OCI-LY3 (cell line): ENCODE measurements around the gene CXCL3.

ENCODE experiments used
- H2AFZ ChIP-seq: fragments of 200-600, 300-600 bp; shearing (Covaris generic); 2 replicates; pipeline ENCODE4 v1.6.0; 2014; ENCODE audit warnings: antibody characterized with exemption, low read depth, low read length
- H3K27ac ChIP-seq: fragments of 200-600, 300-600 bp; sonication (generic); 2 replicates; pipeline ENCODE4 v1.5.1; 2014; ENCODE audit warnings: mild to moderate bottlenecking, low read length, moderate library complexity, mixed read lengths
- H3K27me3 ChIP-seq: fragments of 200-600, 300-600 bp; sonication (generic); 2 replicates; pipeline ENCODE4 v1.6.1; 2014; ENCODE audit warnings: low read depth, low read length, mixed read lengths
- H3K36me3 ChIP-seq: fragments of 200-600, 300-600 bp; sonication (generic); replicated peaks from 2 replicates; pipeline ENCODE3; 2014; ENCODE audit warnings: low read depth, low read length, mixed read lengths
- H3K4me1 ChIP-seq: fragments of 300-600, 200-600 bp; sonication (generic); 2 replicates; pipeline ENCODE4 v1.6.1; 2014; ENCODE audit warnings: low read length, mixed read lengths
- H3K4me2 ChIP-seq: fragments of 200-600, 300-600 bp; sonication (generic); 2 replicates; pipeline ENCODE4 v1.6.1; 2014; ENCODE audit warnings: low read length, mixed read lengths
- H3K4me3 ChIP-seq: fragments of 300-600, 200-600 bp; sonication (generic); 2 replicates; pipeline ENCODE4 v1.5.1; 2014; ENCODE audit warnings: antibody characterized with exemption, mild to moderate bottlenecking, low read length, moderate library complexity
- H3K79me2 ChIP-seq: fragments of 300-600, 200-600 bp; shearing (Covaris generic); 2 replicates; pipeline ENCODE4 v1.6.1; 2014; ENCODE audit warnings: mild to moderate bottlenecking, low read length, mixed read lengths
- H3K9ac ChIP-seq: fragments of 300-600, 200-600 bp; shearing (Covaris generic); 2 replicates; pipeline ENCODE4 v1.6.0; 2014; ENCODE audit warnings: mild to moderate bottlenecking, low read length, moderate library complexity
- H3K9me3 ChIP-seq: fragments of 200-600, 300-600 bp; shearing (Covaris generic); 2 replicates; pipeline ENCODE4 v1.6.1; 2014; ENCODE audit warnings: low read length, mixed read lengths; ENCODE audit not compliant: insufficient read depth
- H4K20me1 ChIP-seq: fragments of 200-600, 300-600 bp; sonication (generic); 2 replicates; pipeline ENCODE4 v1.6.1; 2016; ENCODE audit warnings: low read length, mixed read lengths; ENCODE audit not compliant: insufficient read depth
- CTCF ChIP-seq: fragments of 200-600, 300-600 bp; sonication (generic); IDR thresholded peaks from 2 replicates; pipeline ENCODE4 v1.5.1; 2014; ENCODE audit warnings: antibody characterized with exemption, low read length, low read depth
- EZH2phosphoT487 ChIP-seq: fragments of 200-600 bp; shearing (Covaris generic); IDR thresholded peaks from 2 replicates; pipeline ENCODE4 v1.6.1; 2018; ENCODE audit warnings: antibody characterized with exemption, mixed run types, low read depth

The CXCL3 gene

GRCh38 chr4:74028504-74028903 is 10.0 kb downstream of the CXCL3 start:
- Histone ChIP-seq H3K4me2 (no peak overlapping the region), H3K9me3 (no peaks in the 10 kb centered on the region), H2AFZ (no peak overlapping the region), H3K4me1 (no peaks in the 10 kb centered on the region), H3K27ac (no peak overlapping the region), H3K79me2 (no peaks in the 10 kb centered on the region), H3K36me3 (no peaks in the 10 kb centered on the region), H3K27me3 (no peaks in the 10 kb centered on the region), H3K9ac (no peak overlapping the region), H4K20me1 (no peaks in the 10 kb centered on the region), H3K4me3 (no peak overlapping the region)
- TF ChIP-seq EZH2phosphoT487 = no peak
- TF ChIP-seq CTCF = no peak

- Histone ChIP-seq H4K20me1 (no peaks in the 10 kb centered on the region), H3K4me1 (no peaks in the 10 kb centered on the region), H3K9ac (no peak overlapping the region)
These were observed 14.8 kb downstream of the CXCL3 start for GRCh38 chr4:74023709-74024108.

GRCh38 chr4:74021601-74022000 is 16.9 kb downstream of the CXCL3 start:
- H3K27ac ChIP-seq = no peak overlapping the region
- no peak overlapping the region for H3K9ac ChIP-seq
- H3K79me2 ChIP-seq = no peaks in the 10 kb centered on the region
- H3K36me3 ChIP-seq = no peaks in the 10 kb centered on the region
- H3K27me3 ChIP-seq = no peaks in the 10 kb centered on the region
- H3K4me3 ChIP-seq = no peak overlapping the region
- H4K20me1 ChIP-seq = no peaks in the 10 kb centered on the region
- H3K9me3 ChIP-seq = no peaks in the 10 kb centered on the region
- TF ChIP-seq EZH2phosphoT487 (no peak), CTCF (no peak)
- H3K4me1 ChIP-seq = no peaks in the 10 kb centered on the region
- no peak overlapping the region for H2AFZ ChIP-seq
- no peak overlapping the region for H3K4me2 ChIP-seq

More at GRCh38 chr4:74023709-74024108, 14.8 kb downstream of the CXCL3 start:
- H3K4me2 ChIP-seq = no peak overlapping the region
- no peak overlapping the region for H2AFZ ChIP-seq
- no peak for TF ChIP-seq EZH2phosphoT487
- TF ChIP-seq CTCF = no peak
- no peaks in the 10 kb centered on the region for H3K27me3 ChIP-seq
- H3K9me3 ChIP-seq = no peaks in the 10 kb centered on the region
- H3K27ac ChIP-seq = no peak overlapping the region
- no peaks in the 10 kb centered on the region for H3K79me2 ChIP-seq
- no peak overlapping the region for H3K4me3 ChIP-seq
- H3K36me3 ChIP-seq = no peaks in the 10 kb centered on the region

DNA sequence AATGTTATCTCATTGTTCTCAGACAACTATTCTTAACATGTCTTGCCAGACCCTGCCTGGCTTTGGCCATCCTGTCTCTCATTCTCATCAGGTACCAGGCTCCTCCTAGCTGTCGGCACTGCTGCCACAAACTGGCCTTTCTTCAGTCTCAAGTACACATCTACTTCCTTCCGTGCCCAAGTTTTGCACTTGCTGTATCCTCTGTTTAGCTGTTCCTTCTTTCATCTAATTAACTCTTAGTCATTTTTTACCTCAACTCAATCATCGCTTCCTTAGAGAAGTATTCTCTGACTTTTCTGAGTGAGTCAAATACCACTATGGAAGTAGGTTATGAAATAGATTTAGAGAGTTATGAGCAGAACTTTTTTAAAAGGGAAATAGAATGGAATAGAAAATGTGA is 19.7 kb downstream of the CXCL3 start:
- no peak overlapping the region for H3K27ac ChIP-seq
- H3K36me3 ChIP-seq = no peaks in the 10 kb centered on the region
- no peak for TF ChIP-seq EZH2phosphoT487
- no peak for TF ChIP-seq CTCF
- H2AFZ ChIP-seq = no peak overlapping the region
- H3K9me3 ChIP-seq = no peaks in the 10 kb centered on the region
- H3K27me3 ChIP-seq = no peaks in the 10 kb centered on the region
- no peak overlapping the region for H3K9ac ChIP-seq
- H4K20me1 ChIP-seq = no peaks in the 10 kb centered on the region
- no peak overlapping the region for H3K4me3 ChIP-seq
- no peaks in the 10 kb centered on the region for H3K79me2 ChIP-seq
- H3K4me2 ChIP-seq = no peak overlapping the region
- 0 out of 2 replicates have a peak, but pooled peaks cover 3% of the 10 kb centered on the region for H3K4me1 ChIP-seq
